Gastroesophageal sphincter (tissue), 3 donors: ENCODE results near the gene PRODH2.

Experiments used
- POLR2A ChIP-seq, 2 donors: fragments of 450-650 bp; IDR thresholded peaks; one replicate each; pipeline ENCODE4 v1.6.1; 2017; ENCODE audit warnings: antibody characterized with exemption in 2 of 2, mild to moderate bottlenecking in 2 of 2, moderate library complexity in 1 of 2
- TF ChIP-seq, protein P1 (sequence below), 4 experiments: fragments of 200-600 bp in 2 of 4; fragments of 450-650 bp in 2 of 4; sonication (generic) in 1 of 4; IDR thresholded peaks; one replicate each; pipeline ENCODE4 v1.5.1; 2017 to 2019; ENCODE audit warnings: antibody characterized with exemption in 4 of 4, mild to moderate bottlenecking in 2 of 4, moderate library complexity in 2 of 4

DNA sequence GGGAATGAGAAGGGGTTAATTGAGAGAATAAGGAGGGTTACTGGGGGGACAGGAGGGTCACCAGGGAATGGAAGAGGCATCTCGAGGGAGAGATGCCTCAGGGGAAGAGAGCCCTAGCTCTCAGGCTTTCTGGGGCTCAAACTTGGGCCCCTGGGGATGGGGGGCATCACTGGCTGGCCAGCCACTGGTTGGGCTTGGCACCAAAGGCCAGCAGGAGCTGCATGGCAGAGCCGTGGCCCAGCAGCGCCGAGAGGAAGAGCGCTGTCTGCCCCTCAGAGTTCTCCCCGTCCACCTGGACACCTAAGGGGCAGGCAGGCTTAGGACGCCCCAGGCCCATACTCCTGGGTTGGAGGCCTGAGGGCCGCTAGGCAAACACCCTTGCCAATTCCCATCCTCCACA lies 19.8 kb downstream of the PRODH2 start:
- no peak for TF ChIP-seq POLR2A (IDR thresholded peaks at IDR 0.05)
- TF ChIP-seq, protein P1, sequence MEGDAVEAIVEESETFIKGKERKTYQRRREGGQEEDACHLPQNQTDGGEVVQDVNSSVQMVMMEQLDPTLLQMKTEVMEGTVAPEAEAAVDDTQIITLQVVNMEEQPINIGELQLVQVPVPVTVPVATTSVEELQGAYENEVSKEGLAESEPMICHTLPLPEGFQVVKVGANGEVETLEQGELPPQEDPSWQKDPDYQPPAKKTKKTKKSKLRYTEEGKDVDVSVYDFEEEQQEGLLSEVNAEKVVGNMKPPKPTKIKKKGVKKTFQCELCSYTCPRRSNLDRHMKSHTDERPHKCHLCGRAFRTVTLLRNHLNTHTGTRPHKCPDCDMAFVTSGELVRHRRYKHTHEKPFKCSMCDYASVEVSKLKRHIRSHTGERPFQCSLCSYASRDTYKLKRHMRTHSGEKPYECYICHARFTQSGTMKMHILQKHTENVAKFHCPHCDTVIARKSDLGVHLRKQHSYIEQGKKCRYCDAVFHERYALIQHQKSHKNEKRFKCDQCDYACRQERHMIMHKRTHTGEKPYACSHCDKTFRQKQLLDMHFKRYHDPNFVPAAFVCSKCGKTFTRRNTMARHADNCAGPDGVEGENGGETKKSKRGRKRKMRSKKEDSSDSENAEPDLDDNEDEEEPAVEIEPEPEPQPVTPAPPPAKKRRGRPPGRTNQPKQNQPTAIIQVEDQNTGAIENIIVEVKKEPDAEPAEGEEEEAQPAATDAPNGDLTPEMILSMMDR (IDR thresholded peaks at IDR 0.05): no peak
